Measurements from ENCODE around the gene MMP2.
A peak's percentile ranks its signal among the peaks of the same experiment; 100 is the strongest.

MMP2 gene

DNA sequence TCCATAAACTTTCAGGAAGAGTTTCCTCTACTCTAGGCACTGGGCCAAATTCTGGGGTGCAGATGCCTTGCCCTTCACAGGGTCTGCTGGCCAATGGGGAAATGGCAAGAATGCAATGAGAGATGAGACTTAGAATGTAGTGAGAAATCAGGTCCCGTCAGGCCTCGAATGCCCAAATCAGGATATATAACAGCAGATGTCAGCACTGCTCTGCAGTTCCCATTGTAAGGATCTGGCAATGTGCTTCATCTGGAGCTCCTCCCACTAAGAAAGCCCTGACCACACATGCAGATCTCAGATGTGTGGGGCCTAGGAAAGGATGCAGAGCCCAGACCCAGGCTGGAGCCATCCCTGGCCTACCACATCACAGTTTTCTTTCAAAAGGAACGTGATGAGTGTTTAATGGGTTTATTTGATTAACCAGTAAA, 16.0 kb downstream of the MMP2 start:
- no peak for DNase-seq (ENCODE audit: low read depth in 2 of 2)

DNA sequence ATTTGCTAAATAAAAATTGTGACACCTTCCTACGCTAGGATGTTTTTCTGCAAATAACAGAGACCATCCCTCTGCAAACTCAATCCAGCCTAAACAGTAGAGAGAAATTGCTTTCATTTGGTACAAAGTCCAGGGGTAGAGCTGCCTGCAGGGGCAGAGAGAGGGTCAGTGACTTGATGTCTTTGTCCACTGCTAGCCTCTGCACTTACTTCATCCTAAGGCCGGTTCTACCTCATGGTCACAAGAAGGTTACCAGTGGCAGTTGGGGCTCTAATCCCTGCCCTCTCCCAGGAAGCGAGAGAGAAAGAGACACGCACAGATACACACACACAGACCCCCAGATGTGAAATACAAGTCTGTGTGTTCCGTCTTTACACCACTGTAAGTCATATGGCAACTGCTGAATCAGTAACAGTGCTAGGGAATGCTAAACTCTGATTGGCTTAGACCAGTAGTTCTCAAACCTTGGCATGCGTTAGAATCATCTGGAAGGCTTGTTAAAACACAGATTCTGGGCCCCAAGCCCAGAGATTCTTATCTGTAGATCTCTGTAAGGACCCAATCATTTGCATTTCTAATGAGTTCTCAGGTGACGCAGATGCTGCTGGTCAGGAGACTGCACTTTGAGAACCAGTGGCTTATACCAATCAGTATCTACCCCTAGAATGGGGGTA, 16.8 kb downstream of the MMP2 start:
- DNase-seq (ENCODE audit: low read depth in 2 of 2), result no peak

DNA sequence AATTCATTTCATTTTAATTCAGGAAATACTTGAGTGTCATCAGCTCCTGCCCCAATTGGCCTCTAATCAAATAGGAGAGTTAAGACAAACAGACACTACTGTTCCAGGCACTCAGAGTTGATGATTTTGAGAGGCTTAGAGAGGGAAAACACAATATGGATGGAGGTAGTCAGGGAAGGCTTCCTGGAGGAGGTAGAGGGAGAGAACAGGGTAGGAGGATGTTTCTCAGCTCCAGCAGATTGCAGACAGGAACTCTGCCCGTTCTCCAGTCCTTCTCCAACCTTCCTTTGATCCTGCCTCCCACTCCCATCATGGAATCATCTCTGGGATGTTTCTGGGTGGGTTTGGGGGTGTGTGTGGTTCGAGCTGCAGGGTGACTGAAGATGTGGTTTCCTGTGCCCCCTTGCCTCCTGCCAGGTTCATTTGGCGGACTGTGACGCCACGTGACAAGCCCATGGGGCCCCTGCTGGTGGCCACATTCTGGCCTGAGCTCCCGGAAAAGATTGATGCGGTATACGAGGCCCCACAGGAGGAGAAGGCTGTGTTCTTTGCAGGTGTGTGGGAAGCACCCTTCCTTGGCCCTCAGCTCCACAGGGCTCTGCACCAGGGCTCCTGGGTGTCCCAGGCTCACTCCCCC, 17.6 kb downstream of the MMP2 start:
- no peak for DNase-seq (ENCODE audit: low read depth in 2 of 2)

DNA sequence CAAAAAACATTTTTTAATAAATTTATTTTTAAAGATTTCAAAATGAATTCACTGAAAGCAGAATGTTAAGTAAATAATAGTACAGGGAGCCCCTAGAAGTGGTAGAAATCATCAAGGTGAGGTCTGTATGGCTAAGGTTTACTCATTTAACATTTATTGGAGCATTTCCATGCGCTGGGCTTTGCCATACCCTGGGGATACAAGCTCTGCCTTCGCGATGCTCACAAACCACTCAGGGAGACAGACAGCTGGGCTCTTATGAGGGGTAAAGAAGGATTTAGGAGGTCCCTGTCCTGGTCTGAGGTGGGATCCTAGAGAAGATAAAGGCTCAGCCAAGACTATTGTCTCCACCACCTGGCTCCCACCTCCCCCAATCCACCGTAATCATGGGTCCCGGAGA, 18.6 kb downstream of the MMP2 start:
- no peak for DNase-seq (ENCODE audit: low read depth in 2 of 2)

DNA sequence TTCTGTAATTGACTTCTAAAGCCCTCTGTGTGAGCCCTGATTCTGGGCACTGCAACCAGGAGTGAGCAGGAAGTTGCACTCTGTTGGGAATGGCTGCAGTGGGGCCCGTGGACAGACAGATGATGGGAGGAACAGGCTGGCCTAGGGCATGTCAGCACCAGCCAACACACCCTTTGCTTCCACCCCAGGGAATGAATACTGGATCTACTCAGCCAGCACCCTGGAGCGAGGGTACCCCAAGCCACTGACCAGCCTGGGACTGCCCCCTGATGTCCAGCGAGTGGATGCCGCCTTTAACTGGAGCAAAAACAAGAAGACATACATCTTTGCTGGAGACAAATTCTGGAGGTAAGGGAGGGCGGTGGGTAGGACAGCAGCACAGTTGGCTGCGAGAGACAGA, 19.1 kb downstream of the MMP2 start:
- DNase-seq (ENCODE audit: low read depth in 2 of 2), result no peak

DNA sequence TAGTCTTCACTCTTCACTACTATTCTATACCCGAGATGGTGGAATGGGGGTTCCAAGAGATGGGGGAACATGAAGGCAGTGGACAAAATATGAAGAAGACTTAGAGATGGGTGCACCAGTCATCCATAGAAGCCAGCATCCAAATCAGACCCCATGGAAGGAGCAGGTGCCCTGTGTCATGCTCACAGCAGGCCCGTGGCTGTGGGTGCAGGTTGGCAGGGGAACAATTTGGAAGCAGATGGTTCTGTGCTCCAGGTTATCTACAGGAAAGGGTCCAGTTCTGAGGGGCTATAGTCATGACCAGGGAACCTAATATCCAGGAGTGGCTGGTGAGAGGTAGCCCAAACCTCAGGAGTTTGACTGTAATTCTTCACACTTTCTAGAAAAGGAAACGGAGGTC, 20.3 kb downstream of the MMP2 start:
- no peak for DNase-seq (ENCODE audit: low read depth in 2 of 2)

DNA sequence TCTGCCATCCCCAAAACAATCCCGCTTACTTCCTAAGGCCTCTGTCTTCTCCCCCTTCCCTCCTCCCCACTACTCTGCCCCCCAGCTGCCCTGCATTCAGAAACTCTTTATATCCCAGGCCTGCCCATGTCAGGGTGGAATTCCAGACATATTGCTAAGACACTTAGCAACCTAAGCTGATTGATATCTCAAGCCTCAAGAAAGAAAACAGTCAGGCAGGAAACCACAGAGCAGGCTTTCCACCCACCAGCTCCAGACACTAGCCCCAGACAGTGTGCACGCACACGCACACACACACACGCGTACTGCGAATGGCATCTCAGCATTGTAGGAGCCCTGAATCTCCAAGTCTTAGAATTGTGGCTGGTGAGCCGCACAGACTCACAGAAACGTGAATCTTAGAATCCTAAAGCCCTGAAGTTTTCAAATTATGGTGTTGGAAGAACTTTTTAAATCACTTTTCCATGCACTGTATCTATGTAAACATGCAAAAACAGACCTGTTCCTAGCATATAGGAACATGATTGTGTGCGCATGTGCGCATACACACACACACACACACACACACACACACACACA, 21.0 kb downstream of the MMP2 start:
- no peak for DNase-seq (ENCODE audit: low read depth in 2 of 2)

DNA sequence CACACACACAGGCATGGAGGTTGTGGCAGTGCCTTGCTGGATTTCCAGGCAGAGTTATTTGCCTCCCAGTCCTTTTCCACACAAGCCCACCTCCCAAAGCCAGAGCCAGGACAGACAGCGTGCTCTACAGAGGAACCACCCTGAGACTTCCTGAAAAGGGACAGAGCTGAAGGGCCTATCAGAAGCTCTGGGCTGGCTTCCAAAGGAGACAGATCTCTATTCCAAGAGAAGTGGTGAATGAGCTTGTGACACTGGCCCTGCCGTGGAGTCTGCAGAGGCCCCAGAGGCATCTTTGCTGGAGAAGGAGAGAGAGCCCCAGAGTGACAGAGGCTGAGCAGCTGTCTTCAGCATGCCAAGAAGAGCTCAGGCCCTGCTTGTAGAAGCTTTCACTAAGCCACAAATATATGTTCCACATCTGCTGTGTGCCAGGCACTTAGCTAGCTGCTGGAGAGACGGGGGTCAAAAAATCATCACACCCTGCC, 21.6 kb downstream of the MMP2 start:
- DNase-seq (ENCODE audit: low read depth in 2 of 2), result no peak

DNA sequence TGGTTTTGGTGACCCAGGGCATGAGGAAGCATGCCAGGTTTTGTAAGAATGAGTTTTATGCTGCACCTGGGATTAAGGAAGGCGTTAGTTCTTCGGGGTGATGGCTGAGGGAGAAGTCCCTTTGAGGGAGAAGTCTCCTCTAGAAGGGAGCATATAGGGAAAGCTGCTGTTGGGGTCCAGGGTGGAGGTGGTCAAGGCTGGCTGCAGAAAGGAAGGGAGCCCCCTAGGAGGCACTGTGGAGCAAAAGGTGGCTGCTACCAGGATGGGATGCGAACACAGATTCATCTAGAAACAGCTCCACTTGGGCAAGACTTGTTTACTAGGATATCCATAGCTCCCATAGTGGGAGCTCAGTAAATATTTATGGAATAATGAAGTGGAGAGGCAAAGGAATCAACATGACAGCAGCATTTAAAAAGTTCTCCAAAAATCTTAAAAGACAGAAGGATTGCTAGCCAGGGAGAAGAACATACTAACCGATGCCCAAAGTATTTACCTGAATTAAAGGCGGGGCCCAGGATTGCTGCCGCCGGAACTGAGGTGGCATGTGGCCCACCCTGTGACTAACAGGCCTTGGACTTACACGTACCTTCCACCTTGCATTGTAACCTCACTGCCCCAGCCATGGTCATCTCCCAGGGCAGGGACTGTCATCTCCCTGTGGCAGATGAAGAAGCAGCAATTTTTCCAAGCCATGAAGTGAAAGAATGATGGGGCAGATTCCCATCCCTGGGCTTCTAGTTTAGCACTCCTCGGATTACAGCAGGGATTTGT, 22.7 kb downstream of the MMP2 start:
- DNase-seq (ENCODE audit: low read depth in 2 of 2), result no peak

DNA sequence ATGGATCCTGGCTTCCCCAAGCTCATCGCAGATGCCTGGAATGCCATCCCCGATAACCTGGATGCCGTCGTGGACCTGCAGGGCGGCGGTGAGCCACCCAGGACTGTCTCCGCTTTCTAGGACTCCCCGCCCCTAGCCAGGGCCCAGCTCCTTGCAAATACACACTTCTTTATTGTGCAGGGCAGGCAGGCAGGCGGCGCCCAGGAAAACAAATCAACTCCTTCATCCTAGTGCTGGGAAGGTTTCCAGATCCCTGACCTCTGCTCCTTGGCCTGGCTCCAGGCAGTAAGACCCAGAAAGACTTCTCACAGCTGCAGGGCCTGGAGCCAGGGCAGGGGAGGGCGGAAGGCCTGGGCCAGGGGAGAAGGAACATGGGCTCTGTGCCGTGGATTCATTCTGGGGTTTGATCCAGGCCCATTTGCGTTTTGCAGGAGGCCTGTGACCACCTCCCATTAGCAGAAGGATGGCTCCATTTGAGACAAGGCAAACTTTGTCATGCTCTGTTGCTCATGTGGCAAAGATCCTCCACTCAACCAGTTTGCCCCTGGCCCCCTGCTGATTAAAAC, 23.9 kb downstream of the MMP2 start:
- DNase-seq (ENCODE audit: low read depth in 2 of 2), result no peak

DNA sequence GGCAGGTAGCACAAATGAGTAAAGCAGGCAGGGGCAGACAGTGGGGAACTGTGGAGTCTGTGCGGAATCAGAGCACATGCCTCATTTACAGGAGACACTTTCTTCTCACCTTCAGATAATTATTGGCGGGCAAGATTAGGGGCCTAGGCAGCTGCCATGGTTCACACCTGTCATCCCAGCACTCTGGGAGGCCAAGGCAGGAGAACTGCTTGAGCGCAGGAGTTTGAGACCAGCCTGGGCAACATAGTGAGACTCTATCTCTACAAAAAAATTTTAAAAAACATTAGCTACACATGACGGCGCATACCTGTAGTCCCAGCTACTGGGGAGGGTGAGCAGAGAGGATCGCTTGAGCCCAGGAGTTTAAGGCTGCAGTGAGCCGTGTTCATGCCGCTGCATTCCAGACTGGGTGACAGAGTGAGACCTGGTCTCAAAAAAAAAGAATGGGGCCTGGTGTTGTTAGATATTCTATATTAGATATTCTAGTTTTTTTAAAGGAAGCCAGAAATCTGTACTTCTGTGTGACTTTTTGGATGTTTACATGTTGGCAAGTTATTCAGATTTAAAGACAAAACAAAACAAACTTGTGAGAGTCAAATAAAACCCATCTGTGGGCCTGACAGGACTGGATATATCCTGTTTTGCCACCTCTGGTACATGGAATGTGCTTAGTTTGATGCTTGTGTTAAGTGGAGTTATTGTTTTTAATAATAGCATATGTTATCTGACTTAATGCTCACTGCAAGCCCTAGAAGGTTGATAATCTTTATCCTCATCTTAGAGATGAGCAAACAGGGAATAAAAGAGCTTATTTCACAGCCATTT, 24.9 kb downstream of the MMP2 start:
- DNase-seq (ENCODE audit: low read depth in 2 of 2), result no peak

DNA sequence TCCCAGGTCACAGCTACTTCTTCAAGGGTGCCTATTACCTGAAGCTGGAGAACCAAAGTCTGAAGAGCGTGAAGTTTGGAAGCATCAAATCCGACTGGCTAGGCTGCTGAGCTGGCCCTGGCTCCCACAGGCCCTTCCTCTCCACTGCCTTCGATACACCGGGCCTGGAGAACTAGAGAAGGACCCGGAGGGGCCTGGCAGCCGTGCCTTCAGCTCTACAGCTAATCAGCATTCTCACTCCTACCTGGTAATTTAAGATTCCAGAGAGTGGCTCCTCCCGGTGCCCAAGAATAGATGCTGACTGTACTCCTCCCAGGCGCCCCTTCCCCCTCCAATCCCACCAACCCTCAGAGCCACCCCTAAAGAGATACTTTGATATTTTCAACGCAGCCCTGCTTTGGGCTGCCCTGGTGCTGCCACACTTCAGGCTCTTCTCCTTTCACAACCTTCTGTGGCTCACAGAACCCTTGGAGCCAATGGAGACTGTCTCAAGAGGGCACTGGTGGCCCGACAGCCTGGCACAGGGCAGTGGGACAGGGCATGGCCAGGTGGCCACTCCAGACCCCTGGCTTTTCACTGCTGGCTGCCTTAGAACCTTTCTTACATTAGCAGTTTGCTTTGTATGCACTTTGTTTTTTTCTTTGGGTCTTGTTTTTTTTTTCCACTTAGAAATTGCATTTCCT, 26.5 kb downstream of the MMP2 start:
- DNase-seq (ENCODE audit: low read depth in 2 of 2), result no peak

DNA sequence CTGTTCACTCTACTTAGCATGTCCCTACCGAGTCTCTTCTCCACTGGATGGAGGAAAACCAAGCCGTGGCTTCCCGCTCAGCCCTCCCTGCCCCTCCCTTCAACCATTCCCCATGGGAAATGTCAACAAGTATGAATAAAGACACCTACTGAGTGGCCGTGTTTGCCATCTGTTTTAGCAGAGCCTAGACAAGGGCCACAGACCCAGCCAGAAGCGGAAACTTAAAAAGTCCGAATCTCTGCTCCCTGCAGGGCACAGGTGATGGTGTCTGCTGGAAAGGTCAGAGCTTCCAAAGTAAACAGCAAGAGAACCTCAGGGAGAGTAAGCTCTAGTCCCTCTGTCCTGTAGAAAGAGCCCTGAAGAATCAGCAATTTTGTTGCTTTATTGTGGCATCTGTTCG, 27.1 kb downstream of the MMP2 start:
- no peak for DNase-seq (ENCODE audit: low read depth in 2 of 2)

DNA sequence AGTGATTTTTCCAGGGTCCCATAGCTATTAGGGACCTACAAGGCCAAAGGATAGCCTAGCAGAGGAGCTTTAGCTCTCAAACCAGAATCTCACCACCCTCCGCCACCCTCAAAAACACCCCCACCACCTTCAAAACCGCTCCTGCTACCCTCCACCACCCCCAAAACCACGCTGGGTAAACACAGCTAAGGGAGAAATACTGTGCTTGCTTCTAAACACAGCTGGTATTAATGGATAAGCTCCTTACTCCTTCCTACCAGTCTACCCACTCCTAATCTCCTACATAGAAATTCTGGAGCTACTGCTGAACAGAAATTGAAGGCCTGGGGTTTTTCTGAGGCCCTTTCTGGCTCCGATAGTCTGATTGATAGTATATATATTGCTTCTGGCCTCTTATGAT, 27.7 kb downstream of the MMP2 start:
- no peak for DNase-seq (ENCODE audit: low read depth in 2 of 2)

DNA sequence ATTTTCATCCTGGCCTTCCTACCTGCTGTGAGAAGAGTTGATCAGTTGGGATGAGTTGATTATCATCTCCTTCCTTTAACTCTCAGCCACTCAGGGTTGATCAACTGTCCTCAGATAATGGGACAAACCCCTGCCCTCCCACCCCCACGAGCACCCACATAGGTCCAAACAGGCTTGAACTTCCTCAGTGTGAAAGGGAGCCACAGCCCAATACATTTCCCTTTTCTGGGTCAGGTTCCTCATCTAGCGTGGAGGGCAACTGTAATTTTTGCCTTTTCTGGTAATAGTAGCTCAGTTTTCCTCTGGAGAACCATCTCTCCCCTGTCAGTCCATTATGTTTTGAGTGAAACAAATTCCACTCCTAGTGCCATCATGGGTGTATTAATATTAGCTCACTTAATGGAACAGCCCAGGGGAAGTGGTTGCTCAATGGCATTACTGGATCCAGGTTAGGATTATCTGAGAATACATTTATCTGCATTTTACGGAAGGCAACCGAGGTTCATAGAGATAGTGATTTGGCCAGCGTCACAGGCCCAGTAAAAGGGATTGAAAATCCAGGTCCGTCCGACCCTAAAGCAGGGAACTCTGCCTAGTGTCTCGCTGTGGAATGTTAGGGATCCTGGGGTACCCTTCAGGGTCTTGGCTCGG, 29.4 kb downstream of the MMP2 start:
- DNase-seq (ENCODE audit: low read depth in 2 of 2), result no peak

DNA sequence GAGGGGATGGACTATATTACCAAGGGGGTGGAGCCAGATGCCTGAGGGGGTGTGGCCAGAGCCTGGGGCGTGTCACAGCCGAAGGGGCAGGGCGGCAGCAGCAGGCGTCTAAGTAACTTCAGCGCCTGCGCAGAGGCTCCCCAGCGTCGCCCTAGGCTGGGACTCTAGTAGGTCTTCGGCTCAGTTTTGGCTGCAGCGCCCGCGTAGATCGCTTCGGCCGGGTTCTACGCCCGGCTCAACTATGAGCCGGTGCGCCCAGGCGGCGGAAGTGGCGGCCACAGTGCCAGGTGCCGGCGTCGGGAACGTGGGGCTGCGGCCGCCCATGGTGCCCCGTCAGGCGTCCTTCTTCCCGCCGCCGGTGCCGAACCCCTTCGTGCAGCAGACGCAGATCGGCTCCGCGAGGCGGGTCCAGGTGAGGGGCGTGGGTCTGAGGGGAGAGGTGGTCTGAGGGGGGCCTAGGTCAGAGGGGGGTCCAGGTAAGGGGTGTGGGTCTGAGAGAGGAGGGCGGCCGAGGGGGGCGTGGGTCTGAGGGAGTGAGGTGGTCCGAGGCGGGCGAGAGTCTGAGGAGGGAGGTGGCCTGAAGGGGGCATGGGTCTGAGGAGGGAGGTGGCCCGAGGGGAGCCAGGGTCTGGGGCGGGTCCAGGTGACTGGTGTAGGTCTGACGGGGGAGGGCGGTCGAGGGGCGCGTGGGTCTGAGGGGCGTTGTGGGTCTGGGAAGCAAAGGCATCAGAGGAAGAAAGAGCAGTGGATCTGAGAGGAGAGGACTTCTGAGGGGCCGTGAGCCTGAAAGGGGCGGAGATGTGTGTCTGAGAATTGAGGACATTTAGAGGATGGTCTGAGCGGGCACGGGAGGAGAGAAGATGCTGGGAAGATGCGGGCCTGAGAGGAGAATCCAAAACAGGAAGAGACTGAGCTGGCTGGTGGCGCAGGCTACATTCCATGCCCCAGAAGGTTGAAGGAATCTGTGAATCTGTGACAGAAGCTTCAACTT, 30.2 kb downstream of the MMP2 start, which contains the start of gene LPCAT2:
LPCAT2 (plus strand) TSS at position 132 of the 991 bp plus-strand sequence; CDS start at position 242, 110 bp downstream.
- peak in 1 of 2 donors; percentile 19 for DNase-seq (ENCODE audit: low read depth in 2 of 2)

DNA sequence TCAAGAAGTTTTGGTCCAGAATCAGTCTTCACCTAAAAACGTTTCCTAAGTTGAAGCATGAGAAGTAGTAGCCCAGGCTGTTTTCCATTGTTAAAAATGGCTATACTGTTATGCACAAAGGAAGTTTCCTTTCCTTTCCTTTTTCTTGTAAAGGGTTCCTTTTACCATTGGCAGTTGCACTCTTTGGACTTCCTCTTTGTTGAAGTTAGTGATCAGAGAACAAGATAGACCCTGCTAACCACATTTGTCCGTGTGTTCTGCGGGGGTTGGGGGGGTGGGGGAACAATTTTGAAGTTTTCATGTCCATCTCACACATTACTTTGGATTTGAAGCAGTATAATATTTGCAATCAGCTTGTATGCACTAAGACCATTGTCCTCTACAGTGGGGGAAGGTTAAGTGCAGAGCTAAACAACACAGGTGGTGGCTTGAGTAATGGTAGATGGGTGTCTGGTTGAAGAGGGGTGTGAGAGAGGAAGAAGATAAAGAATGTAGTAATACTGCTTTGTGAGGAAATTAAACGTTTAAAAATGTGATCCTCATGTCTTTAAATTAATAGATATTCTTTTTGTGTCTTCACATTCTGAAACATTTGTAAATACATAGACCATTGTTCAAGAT, 31.3 kb downstream of the MMP2 start:
- no peak for DNase-seq (ENCODE audit: low read depth in 2 of 2)

DNA sequence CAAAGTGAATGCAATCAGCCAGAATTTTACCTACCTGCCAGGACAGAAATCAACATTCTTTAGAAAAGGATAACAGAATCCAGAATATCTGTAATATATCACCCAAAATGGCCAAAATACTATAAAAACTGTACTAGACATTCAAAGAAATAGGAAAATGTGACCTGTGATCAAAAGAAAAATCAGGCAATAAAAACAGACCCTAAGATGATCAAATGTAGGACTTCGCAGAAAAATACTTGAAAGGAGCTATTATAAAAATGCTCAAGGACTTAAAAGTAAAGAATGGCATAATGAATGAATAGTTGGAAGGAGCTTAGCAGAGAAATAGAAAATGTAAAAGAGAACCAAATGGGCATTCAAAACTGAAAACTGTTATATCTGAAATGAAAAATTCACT, 33.9 kb downstream of the MMP2 start:
- DNase-seq (ENCODE audit: low read depth in 2 of 2), result no peak

Data from stimulated activated CD4-positive, alpha-beta T cell treated with anti-CD3 and anti-CD28 coated beads, Interleukin-1b, Interleukin-23, amount 100 ng/mL, for 1 hour (primary cell).